Activated CD8-positive, alpha-beta T cell treated with anti-CD3 and anti-CD28 coated beads for 36 hours (primary cell): ENCODE measurements around the gene DDX24. TPM values are rescaled to one million over a fixed set of nuclear protein-coding genes. Genes with fewer than 3 reads are reported as not detected.

ENCODE experiments used
- ATAC-seq: fragments of 200-7000 bp; cut with Tn5 transposase; one replicate; pipeline ENCODE4 v1.10.0; 2021; ENCODE audit warnings: mild to moderate bottlenecking, moderate library complexity
- CTCF ChIA-PET: fragments of 350-600 bp; sonication (Branson Sonifier 250); formaldehyde crosslinking; loops from one replicate; lab custom pipeline; 2021; ENCODE audit warnings: antibody characterized with exemption; lab: Charles Lee
- POLR2A ChIA-PET: fragments of 350-600 bp; sonication (Branson Sonifier 250); formaldehyde crosslinking; loops from one replicate; lab custom pipeline; 2021; ENCODE audit warnings: antibody characterized with exemption; lab: Charles Lee
- DNase-seq: peaks from one replicate; pipeline ENCODE4 v3.0.0-alpha.2; 2020
- H3K27ac Mint-ChIP-seq: one replicate; pipeline ENCODE4 v1.8.0; 2021; ENCODE audit warnings: mild to moderate bottlenecking, mixed read lengths
- H3K27me3 Mint-ChIP-seq: one replicate; pipeline ENCODE4 v1.8.0; 2021; ENCODE audit warnings: mixed read lengths
- H3K36me3 Mint-ChIP-seq: one replicate; pipeline ENCODE4 v1.8.0; 2021; ENCODE audit warnings: low read depth, mixed read lengths
- H3K4me1 Mint-ChIP-seq: one replicate; pipeline ENCODE4 v1.8.0; 2021; ENCODE audit warnings: low read depth, mixed read lengths
- H3K4me3 Mint-ChIP-seq: one replicate; pipeline ENCODE4 v1.8.0; 2021; ENCODE audit warnings: mild to moderate bottlenecking, moderate library complexity, mixed read lengths
- H3K9me3 Mint-ChIP-seq: one replicate; pipeline ENCODE4 v1.8.0; 2021; ENCODE audit warnings: mixed read lengths
- CTCF ChIP-seq: fragments of 200-600 bp; IDR thresholded peaks from one replicate; pipeline ENCODE4 v1.8.0; 2022; ENCODE audit warnings: antibody characterized with exemption, mild to moderate bottlenecking
- intact Hi-C: fragments of 100-400 bp; cut with micrococcal nuclease; formaldehyde crosslinking; loops from one replicate; pipeline ENCODE4 v1.10.0; 2022
- total RNA-seq, 2 experiments: library from RNA; stranded (reverse); gene quantifications; one replicate each; pipeline ENCODE4 v1.2.3, GENCODE V29; 2021

The DDX24 gene
- total RNA-seq, 2 experiments from 2014 or later = 272 to 275 TPM

DNA sequence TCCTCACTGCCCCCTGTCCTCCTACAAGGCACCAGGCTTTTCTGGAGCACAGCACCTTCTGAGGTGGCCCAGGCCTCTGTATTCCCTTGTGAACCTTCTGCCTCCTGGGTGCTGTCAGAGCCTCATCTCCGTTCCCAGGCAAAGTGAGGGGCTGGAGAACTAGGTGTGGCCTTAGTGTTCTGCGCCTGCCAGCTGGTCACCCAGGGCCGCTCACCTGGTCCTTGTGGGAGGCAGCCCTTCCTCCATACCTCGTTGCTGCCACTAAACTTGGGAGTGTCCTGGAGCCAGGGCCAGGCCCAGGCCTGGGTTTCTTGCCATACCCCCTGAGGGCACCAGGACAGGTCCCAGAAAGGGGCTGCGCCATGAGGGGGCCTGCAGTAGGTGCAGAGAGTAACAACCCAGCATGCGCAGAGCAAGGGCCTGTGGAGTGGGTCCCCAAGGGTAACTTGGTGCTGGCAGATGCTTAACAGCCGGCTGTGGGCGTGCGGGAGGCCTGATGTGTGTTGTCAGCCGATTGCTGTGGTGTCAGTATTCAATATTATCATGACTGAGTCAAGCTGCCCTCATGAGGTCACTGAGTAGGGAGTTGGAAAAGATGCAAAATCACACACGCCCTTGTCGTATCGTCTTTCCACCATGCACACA is 37.8 kb downstream of the DDX24 start:
- H3K9me3 Mint-ChIP-seq = no peaks in the 10 kb centered on the region
- ATAC-seq (no peak), DNase-seq (no peak)
- intact Hi-C loops = no loop called here
- H3K27me3 Mint-ChIP-seq = no peaks in the 10 kb centered on the region
- peaks cover 16% of the 10 kb centered on the region for H3K36me3 Mint-ChIP-seq
- no peaks in the 10 kb centered on the region for H3K4me1 Mint-ChIP-seq
- POLR2A ChIA-PET = interaction anchor here (1.0 to 1.3 kb wide), 2 partner anchors 8 to 9 kb away, joined by 3 to 5 read pairs; no protein-coding TSS in a partner anchor
- CTCF ChIA-PET = no interaction called here
- no peak for TF ChIP-seq CTCF
- no peak overlapping the region for H3K4me3 Mint-ChIP-seq
- H3K27ac Mint-ChIP-seq = no peak overlapping the region

DNA sequence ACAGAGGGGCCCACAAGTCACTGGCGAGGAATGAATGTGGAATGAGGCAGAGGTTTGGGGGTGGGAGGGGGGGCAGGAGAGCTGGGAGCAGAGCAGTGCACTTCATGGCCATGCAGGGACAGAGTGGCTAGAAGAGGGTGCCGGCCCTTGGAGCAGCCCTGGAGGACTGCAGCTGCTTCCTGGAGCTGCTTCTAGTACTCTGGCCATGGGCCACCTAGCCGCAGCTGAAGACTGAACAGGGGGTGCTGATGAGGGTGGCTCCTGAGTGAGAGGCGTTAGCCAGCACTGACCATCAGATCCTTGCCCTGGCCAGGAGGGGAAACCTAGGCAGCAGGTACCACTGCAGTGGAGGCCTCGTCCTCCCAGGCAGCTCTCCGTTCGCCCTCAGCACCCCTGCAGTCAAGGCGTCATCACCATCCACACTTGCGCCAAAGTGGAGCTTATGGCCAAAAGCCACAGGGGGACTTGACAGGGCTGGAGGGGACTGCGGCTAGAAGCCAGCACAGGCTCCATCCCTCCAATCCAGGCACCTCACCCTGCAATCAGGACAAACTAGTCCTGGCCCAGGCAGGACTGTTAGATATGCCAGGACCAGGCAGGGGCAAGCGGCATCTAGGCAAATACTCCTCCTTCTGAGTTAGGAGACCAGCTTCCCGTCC is 38.4 kb downstream of the DDX24 start:
- intact Hi-C loops = no loop called here
- ATAC-seq (no peak), DNase-seq (no peak)
- no peak for TF ChIP-seq CTCF
- ChIA-PET POLR2A (interaction anchor here (1.0 kb wide), 1 partner anchor 9 kb away, joined by 3 read pairs; no protein-coding TSS in a partner anchor), CTCF (no interaction called here)
- Mint-ChIP-seq H3K27me3 (no peaks in the 10 kb centered on the region), H3K36me3 (peaks cover 11% of the 10 kb centered on the region), H3K4me3 (no peak overlapping the region), H3K4me1 (no peaks in the 10 kb centered on the region), H3K9me3 (no peaks in the 10 kb centered on the region), H3K27ac (no peak overlapping the region)

DNA sequence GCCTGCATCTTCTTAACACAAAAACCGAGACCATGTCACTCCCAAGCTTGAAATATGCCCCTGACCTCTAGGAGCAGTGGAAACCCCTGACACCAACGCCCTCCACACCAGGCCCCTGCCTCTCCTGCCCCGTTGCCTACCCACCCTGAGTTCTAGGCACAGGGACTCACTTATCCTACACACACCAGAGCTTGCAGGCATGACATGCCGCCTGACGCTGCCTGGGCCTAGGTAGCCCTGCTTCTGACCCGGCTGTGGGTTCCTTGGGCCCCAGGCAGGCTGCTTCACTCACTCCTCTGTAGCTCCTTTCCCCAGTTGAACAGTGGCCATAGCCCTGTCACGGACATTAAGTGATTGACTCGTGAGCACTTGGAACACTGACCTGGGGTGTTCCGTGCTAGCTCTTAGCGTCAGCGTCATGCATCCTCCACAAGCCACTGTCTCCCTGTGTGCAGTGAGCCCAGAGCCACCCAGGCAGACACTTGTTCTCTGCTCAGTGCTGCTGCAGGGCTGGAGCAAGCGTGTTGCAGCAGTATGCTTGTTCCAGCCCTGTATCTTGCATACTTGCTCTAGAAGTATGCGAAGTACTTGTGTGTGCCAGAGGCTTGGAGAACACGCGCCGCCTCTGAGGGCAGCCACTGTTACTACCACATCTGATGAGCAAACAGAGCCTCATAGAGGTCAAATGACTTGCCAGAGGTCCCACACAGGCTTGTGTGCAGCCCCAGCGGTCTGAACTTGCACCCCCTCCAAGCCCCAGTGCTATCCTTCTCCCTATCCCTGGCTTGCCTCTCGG is 39.3 kb downstream of the DDX24 start:
- peaks cover 1% of the 10 kb centered on the region for H3K4me1 Mint-ChIP-seq
- CTCF ChIA-PET = interaction anchor here (0.7 to 0.9 kb wide), 2 partner anchors 90 to 95 kb away, joined by 3 to 4 read pairs; no protein-coding TSS in a partner anchor
- POLR2A ChIA-PET = interaction anchor here (1.0 kb wide), 1 partner anchor 10 kb away, joined by 3 read pairs; no protein-coding TSS in a partner anchor
- ATAC-seq (no peak), DNase-seq (no peak)
- H3K4me3 Mint-ChIP-seq = no peak overlapping the region
- no peaks in the 10 kb centered on the region for H3K27me3 Mint-ChIP-seq
- intact Hi-C loops = no loop called here
- H3K9me3 Mint-ChIP-seq = no peaks in the 10 kb centered on the region
- no peak overlapping the region for H3K27ac Mint-ChIP-seq
- peaks cover 7% of the 10 kb centered on the region for H3K36me3 Mint-ChIP-seq
- no peak for TF ChIP-seq CTCF

DNA sequence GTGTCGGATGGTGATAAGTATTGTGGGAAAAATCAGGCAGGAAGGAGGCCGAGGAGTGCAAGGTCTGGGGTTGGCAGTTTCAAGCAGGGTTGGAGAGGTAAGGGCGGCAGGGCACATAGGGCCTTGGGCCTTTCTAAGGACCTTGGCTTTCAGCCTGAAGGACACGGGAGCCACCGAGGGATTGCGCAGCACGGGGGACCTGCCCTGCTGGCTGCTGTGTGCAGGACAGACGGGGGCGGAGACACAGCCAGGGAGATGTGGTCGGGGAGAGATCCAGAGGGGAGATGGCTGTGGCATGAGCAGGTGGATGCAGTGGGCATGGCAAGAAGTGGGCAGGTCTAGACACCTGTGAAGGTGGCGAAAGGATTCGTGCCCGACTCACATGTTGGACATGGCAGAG is 40.2 kb downstream of the DDX24 start:
- TF ChIP-seq CTCF = no peak
- no peak overlapping the region for H3K4me3 Mint-ChIP-seq
- ChIA-PET CTCF (interaction anchor here (0.7 kb wide), 1 partner anchor 91 kb away, joined by 3 read pairs; no protein-coding TSS in a partner anchor), POLR2A (no interaction called here)
- intact Hi-C loops = no loop called here
- peaks cover 7% of the 10 kb centered on the region for H3K36me3 Mint-ChIP-seq
- ATAC-seq (no peak), DNase-seq (no peak)
- H3K27me3 Mint-ChIP-seq = no peaks in the 10 kb centered on the region
- peaks cover 4% of the 10 kb centered on the region for H3K4me1 Mint-ChIP-seq
- no peaks in the 10 kb centered on the region for H3K9me3 Mint-ChIP-seq
- H3K27ac Mint-ChIP-seq = no peak overlapping the region
